NCI-H2107 treated with DMSO at 0.1 percent for 48 hours (cell line): ENCODE measurements around the gene ATR.

Experiments used
- DNase-seq: peaks from one replicate; lab custom pipeline; 2025; ENCODE audit not compliant: unreplicated experiment; lab: John Stamatoyannopoulos, UW

ATR gene

DNA sequence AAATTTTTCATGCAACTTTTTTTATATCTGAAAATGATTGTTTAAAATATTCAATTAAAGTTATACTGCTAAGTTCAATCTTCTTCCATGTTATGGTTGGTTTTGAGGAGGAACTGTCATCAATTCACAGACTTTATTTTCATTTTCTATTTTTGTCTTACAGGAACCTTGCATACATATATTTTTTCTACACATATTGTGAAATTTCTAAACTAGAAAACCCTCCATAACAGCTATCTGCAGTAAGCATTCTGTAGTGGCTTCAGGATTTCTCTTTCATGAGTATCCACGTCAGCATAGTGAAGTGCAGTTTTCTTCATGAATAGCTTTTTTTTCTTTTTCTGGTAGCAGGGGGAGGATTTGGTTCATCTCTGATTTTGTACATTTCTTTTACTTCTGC is 48.2 kb downstream of the ATR start:
- DNase-seq: no peak

DNA sequence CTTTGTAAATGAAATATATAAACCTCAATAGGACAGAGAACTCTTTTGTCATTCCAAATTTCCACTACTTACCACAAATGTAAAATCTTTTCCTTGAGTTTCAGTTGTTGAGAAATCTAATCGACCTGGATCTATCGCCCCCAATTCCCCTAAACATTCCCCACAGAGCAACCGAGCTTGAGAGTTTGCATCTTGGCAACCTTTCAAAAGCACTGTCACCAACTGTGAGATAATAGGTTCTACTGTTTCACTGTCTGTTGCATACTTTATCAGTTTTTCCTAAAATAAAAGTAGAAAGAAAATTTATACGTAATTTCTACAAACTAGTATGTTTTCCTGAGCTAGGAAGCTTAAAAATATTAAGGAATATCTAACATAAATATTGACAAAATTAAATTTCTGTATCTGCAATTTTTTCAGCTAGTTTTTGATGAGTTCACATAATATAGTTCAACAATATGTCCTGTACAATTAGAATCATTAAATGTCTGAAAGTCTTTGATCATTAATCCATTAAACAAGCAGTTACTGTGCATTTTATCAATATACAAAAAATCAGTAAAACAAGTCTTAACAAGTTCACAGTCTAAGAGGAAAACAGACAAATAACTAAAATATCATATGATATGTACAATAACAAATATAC is 54.5 kb downstream of the ATR start:
- DNase-seq: no peak

DNA sequence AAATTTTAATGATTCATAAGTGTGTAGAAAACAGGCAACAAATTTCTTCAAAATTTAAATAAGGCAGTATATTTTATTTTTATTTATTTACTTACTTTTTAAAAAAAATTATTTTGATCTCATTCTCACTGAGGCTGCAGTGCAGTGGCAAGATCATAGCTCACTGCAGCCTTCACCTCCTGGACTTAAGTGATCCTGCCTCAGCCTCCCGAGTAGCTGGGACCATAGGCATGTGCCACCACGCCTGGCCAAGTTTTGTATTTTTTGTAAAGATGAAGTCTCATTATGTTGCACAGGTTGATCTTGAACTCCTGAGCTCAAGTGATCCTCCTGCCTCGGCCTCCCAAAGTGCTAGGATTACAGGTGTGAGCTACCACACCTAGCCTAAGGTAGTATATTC is 69.5 kb downstream of the ATR start:
- no peak for DNase-seq

DNA sequence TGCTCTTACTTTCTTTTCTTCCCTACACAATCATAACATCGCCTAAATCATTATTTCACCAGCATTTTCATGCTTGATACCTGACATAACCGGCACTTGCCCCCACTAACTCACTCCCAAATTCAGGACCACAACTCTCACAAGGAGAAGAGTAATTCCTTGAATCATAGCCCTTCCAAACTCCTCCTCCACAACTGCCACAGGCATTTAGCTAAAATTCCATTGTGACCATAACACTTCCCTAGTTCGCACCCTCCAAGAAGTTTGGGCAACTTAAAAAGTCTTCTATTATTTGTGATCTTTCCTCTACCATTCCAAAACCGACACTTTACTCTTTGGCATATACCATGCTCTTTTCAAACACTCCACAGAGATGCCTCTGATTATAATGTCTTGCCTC is 71.3 kb downstream of the ATR start:
- no peak for DNase-seq

DNA sequence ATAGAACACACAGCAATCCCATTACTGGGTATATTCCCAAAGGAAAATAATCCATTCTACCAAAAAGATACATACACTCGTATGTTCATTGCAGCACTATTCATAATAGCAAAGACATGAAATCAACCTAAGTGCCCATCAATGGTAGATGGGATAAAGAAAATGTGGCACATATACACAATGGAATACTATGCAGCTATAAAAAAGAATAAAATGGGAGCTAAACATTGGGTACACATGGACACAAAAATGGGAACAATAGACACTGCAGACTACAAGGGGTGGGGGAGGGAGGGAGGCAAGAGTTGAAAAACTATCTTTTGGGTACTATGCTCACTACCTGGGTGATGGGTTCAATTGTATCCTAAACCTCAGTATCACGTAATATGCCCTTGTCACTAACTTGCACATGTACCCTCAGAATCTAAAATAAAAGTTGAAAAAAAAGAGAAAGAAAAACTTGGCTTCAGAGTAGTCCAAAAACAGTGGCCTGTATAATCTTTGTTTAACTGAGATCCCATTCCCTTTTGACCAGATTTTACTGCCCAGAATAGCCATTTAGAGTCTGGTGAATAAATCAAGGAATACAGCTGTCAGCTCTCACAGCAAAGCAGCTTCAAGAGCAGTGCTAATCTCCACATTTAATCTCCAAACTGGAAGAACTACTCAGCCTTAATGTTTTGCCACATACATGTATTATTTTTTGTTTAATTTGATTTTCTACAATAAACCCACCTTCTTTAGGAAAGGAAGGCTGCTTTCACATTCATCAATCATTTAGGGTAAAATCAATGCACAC is 76.1 kb downstream of the ATR start:
- no peak for DNase-seq

DNA sequence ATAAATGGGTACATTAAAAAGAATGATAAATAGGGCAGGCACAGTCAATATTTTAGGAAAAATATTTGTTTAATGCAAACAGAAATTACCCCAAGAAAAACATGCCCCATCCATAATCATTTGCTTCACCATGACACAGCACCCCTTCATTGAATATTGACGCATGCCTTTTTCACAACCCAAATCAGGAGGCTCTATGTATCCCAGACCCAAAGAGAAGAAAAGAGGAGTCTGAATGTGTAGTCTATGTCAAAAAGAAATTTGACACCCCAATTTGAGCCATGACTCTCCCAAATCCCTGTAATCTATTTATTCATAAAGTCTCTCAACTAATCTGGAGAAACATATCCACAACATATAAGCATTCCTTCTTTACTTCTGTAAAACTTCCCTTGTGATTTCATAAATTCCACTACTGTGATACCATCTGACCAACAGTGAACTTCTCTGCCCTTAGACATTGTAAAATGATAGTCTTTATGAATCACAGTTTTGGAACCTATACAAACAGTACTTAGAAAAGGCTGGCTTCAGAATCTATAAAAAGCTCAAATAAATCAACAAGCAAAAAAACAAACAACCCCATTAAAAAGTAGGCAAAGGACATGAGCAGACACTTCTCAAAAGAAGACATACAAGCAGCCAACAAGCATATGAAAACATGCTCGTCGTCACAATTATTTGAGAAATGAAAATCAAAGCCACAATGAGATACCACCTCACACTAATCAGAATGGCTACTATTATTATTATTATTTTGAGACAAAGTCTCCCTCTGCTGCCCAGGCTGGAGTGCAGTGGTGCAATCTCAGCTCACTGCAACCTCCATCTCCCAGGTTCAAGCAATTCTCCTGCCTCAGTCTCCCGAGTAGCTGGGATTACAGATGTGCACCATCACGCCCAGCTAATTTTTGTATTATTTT is 77.3 kb downstream of the ATR start:
- DNase-seq: no peak

DNA sequence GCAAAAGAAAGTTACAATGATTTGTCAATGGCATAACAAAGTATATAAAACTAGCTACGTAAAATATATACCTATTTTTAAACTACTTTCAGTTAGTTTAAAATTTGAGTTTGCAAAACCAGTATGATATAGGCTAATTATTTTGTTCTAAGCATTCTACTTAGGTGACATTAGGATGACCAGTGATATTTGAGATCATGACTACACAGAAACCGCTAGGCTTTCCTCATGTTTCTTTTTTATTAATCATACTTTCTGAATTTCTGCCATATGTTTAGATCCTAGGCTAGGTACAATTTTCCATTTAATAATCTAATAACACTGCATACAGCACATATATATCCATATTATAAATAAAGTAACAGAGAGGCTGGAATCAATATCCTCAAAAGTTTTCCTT is 78.3 kb downstream of the ATR start:
- DNase-seq: no peak

DNA sequence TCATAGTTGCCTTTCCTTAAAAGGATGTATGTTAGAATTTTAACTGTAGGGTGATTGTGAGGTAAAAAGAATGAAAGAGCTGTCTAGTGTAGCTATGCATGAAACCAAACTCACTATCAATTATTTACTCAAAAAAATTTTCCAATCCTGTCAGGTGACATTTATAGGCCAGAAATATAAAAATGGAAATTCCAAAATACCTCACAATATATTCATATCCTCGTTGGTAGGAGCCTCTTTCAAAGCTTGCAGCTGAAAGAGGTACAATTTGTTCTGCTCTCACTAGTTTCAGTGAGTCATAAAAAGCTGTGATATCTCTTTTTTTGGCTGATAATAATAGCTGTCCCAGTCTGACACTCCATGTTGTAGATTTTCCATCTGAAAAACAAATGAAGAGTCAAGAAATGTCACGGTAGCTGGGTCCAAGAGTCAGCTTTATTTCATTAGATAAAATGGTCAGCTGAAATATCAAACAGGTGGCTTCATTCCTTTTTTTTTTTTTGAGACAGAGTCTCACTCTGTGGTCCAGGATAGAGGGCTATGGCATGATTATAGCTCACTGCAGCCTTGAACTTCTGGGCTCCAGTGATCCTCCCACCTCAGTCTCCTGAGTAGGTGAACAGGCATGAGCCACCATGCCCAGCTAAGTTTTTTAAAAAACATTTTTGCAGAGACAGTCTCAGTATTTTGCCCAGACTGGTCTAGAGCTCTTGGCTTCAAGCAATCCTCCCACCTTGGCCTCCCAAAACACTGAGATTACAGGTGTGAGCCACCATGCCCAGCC is 79.9 kb downstream of the ATR start:
- no peak for DNase-seq

DNA sequence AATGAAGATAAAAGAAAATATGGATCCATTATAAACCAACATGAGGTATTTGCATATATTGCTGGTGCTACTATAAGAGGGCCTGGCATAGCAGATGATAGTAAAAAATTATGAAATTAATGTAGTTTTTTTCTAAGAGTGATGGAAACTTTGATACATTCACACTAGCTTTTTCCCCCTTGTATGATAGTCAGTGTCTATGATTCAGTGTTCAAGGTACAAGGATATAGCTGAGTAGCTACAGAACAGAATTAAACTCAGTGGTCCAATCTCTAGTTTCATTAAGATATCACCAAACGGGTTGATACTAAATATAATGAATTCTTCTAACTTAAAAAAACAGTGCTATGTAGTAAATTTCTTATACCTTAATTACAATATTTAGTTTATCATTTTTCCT is 80.8 kb downstream of the ATR start:
- DNase-seq: no peak

DNA sequence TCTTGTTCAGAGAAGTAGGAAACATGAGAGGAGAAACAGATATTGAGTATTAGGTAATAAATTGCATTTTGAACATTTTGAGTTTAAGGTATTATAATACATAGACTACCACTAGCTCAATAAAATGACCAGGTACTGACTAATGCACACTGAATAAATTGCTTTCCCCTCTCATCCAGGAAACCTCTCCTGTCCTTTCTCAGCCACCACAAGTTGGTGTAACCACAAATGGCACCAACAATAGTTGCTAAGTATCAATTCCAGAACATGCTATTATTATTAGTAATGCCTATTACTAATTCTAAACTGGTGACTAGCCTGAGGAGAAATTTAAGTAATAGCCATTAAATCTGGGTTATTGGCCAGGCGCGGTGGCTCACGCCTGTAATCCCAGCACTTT is 83.4 kb downstream of the ATR start:
- no peak for DNase-seq

DNA sequence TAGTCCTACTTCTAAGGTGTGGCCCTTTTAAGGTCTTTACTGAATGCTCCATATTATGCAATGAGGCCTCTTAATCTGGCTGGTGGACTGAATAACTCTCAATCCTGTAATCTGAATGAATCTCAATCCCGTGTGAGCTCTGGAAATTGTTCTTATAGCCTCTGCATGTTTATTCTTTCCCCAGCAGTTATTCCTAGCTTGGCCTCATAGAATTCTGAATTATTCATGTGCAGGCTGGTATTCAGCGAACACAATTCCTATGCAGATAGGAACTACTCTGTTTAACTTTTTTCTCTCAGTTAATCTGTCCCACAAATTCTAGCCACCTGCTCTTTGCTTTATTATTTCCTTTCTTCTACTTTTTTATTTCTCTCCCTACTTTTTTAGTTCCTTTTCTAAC is 86.3 kb downstream of the ATR start:
- no peak for DNase-seq

DNA sequence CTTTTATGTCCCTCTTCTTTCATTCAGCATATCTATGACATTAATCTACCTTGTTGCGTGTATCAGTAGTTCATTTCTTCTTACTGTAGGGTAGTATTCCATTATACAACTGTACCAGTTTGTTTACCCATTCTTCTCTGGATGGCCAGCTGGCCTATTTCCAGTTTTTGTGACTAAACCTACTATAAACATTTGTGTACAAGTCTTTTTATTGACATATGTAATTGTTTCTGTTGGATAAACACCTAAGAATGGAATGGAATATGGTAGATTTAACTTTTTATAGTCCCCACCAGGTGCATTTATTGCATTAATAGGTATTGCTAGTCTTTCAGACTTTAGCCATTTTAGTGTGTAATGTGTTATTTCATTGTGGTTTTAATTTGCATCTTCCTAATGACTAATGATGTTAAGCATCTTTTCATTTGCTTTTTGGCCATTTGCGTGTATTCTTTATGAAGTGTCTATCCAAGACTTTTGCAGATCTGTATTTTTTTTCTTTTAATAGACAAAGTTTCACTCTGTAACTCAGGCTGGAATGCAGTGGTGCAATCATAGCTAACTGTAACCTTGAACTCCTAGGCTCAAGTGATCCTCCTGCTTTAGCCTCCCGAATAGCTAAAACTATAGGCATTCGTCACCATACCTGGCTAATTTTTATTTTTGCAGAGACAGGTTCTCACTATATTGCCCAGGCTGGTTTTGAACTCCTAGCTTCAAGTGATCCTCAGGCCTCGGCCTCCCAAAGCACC is 88.8 kb downstream of the ATR start:
- DNase-seq: no peak

DNA sequence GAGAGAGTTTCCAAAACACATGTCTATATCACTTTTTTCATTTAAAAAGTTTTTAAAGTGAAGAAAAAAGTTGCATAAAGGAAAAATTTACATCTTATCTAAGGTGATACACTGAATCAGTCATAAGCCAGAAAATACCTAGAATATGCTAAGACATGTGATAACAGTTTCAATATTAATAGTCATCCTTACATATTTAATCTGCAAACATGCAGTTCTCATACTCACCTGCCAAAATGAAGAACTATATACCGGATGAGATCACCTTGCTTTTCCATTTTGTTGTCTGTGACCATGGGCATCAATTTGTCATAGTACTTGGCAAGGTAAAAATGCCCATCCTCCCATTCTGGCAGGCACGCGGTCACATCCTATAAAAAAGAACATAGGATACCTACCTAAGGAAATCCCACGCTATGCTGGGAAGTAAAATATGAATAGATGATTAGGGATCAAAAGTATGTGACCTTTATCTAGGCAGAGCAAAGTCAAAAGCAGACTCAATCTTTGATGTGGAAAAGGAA is 93.6 kb downstream of the ATR start:
- DNase-seq: no peak

DNA sequence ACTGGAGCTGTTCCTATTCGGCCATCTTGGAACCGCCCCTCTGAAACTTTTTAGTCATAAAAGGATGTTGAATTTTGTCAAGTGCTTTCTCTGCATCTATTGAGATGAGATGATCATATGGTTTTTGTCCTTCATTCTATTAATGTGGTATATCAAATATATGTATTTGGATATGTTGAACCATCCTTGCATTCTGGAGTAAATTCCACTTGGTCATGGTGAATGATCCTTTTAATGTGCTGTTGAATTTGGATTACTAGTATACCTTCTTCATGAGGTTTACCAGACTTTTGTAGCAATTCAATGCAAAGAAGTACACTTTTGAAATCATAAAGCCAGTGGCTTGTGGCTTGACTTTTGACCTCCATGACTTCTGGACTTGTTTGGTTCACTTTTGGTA is 97.3 kb downstream of the ATR start:
- DNase-seq: no peak

DNA sequence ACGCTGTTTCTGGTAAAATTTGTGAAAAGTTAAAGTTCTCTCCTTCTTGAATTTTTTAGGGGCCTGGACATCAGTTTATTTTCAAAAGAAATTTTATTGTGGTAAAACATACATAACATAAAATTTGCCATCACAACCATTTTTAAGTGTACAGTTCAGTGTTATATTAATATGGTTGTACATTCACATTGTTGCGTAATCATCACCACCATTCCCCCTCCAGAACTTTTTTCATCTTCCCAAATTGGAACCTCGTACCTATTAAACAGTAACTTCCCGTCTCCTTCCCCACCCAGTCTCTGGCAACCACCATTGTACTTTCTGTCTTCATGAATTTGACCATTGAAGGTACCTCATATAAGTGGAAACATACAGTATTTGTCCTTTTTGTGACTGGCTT is 107.7 kb downstream of the ATR start:
- DNase-seq: no peak

DNA sequence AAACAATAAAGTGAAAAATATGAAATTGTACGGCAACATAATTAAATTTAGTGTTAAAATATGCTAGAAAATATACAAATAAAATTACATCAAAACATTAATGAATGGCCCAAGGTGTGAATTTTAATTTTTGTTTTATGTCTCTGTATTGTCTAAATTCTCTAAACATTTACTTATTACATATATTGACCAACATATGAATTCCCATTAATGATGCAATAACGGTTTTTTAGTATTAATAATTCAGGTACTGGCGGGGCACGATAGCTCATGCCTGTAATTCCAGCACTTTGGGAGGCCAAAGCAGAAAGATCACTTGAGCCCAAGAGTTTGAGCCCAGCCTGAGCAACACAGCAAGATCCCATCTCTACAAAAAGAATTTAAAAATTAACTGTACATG is 110.1 kb downstream of the ATR start:
- no peak for DNase-seq

DNA sequence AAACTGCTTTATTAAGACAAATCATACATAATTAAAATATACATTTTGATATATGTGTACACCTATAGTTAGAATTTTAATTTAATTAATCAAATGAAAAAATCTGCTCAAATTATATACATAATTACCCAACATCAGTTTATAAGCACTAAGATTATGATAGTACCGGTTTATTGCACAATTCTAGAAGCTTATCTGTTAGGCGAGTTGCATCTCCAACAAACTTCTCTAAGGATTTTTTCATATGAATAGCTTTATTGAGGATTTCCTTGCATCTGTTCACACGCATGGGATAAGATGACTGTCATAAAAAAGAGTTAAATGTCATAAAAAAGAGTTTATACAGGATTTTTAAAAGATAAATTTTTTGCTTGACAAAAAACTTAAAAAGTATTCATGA is 110.8 kb downstream of the ATR start:
- no peak for DNase-seq

DNA sequence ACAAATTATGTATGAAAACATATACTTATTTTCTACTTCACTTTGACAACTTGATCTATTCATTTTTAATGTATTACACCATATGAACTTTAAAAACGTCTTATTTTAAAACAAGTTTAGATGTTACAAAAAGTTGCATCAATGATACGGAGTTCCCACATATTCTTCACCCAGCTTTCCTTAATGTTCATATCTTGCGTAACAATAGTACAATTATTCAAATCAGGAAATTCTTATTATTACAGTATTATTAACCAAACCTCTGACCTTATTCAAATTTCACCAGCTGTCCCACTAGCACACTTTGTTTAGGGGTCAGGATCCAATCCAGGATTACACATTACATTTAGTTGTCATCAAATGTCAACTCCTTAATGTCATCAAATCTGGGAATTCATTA is 117.8 kb downstream of the ATR start:
- DNase-seq: no peak

DNA sequence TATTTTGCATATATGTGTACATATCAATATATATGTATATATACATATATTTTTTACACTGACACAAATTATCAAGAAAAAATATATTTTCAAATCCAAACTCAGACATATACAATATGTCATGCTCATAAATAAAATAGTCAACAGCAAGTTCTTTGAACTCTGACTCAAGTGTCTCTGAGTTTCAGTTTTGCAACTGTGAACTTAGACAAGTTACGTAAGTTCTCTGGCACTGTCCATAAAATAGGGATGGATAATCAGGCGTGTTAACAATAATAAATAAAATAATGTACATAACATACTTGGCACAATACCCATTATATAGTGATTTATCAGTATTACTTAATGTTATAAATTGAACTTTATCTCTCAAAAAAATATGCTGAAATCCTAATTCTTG is 118.6 kb downstream of the ATR start:
- DNase-seq: no peak

DNA sequence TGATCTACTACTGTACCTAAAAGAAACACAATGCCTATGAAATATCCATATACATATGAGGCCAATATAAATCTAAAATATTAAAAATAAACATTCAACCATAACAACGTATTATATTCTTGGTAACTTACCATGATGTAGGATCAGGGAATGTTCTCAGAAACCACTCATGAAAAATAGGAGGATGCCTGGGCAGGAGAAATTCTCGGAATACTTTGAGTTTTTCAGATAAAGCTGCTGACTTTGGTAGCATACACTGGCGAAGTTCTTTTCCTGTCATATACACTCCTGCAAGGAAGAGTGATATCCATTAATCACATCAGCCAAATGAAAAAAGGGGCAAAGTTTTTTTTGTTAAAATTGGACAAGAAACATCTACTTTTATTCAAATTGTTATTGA is 119.4 kb downstream of the ATR start:
- DNase-seq: no peak
